ENCODE data around the gene GPER1.
"Not testable (repeated sequence)": the region's sequence is repeated elsewhere in the genome, so short reads cannot be mapped to it uniquely, and the experiment has no call there.

Gene GPER1

DNA sequence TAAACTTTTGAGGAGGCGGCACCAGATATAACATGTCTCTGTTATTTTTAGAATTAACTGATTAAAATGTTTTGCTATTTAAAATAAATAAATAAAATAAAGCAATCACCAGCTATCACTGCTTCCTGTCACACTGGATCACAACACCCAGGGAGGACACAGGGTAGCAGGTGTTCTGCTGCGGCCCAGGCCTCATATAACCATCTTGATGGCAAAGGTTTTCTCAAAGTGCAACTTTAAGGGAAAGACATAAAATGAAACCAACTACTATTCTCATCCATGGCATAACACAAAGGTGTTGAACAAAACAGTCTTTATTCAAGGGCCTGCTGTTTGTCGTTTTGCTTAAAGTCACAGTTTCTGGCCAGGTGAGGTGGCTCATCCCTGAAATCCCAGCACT, 23.2 kb downstream of the GPER1 start:
- Mint-ChIP-seq H3K4me1 (peaks cover 3% of the 10 kb centered on the region), H3K9me3 (no peaks in the 10 kb centered on the region), H3K27ac (no peak overlapping the region), H3K4me3 (no peak overlapping the region), H3K36me3 (peaks cover 12% of the 10 kb centered on the region)
- ATAC-seq, result no peak
- no peak for DNase-seq (ENCODE audit: low spot score in 2 of 2)

DNA sequence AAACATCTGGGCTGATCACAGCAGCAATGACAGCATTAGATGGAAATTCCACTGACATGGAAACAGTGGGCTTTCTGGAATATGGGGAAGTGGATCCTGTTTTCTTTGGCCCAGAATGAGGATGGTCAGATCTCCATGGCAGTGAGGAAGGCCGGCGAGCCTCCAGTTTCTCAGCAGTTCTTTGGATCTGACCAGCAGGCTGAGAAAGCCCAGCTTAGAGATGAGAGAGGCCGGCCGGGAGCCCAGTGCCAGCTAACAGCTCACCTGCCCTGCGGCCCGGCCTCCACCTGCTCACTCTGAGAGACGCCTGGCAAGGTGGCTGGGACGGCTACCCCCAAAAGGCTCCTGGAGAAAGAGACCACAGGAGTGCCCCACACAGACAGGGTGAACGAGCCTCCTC, 24.2 kb downstream of the GPER1 start:
- DNase-seq (ENCODE audit: low spot score in 2 of 2), result no peak
- ATAC-seq, result no peak
- Mint-ChIP-seq H3K36me3 (peaks cover 15% of the 10 kb centered on the region), H3K4me3 (no peak overlapping the region), H3K4me1 (no peaks in the 10 kb centered on the region), H3K27ac (no peak overlapping the region), H3K9me3 (no peaks in the 10 kb centered on the region)

DNA sequence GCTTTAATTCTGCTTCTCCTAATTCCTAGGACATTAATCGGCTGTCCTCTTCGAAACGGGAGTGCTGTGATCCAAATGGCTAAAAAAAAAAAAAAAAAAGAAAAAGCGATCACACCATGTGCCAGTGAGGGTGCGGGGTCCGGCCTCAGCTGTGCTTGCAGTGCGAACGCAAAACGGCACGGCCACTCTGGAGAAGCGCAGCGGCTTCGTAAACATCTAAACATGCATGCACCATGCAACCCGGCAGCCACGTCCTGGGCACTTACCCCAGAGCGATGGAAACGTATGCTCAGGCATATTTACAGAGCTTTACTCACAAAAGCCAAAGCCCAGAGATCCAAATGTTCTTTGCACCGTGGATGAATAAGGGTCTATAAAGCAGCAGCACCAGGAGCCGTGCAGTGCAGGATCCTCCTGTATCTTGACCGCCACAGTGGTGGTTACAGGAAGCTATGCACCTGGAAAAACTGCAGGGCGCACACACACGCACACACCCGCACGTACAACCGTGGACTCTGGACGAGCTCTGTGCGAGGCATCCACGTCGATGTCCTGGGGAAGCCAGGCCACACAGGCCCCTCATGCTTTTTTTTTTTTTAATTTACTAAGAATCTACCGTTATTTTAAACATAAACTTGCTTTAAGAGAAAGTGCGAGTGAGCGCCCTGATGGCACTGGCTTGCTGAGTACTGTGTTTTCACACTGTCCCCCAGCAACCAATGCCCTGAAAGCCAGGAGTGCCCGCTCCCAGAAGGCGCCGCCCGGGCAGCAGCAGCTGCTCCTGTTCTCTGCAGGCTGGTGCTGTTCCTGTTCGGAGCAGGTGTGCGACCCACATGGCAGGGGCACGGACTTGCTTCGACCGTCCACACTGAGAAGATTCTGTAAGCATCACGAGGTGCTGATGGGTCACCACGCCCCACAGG, 25.0 kb downstream of the GPER1 start:
- no peak for ATAC-seq
- peaks cover 22% of the 10 kb centered on the region for H3K36me3 Mint-ChIP-seq
- H3K4me1 Mint-ChIP-seq, result peaks cover 7% of the 10 kb centered on the region
- DNase-seq (ENCODE audit: low spot score in 2 of 2), result no peak
- H3K27ac Mint-ChIP-seq, result no peak overlapping the region
- no peak overlapping the region for H3K4me3 Mint-ChIP-seq
- peaks cover 3% of the 10 kb centered on the region for H3K9me3 Mint-ChIP-seq

DNA sequence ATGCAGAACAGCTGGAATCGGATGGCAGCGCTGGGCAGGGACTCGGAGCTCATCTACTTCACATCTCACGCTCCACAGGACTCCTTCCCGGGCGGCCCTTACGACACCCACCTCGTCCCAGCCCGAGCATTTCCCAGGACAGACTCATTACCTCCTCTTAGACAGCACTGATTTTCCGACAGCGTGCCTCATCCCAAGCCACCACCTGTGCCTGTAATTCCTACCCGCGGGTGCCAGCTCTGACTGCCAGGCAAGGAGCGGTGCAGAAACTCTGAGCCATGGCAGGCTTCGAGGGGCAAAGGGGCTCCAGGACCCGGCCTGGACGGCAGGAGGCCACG, 25.6 kb downstream of the GPER1 start:
- H3K27ac Mint-ChIP-seq, result no peak overlapping the region
- H3K4me3 Mint-ChIP-seq, result no peak overlapping the region
- peaks cover 29% of the 10 kb centered on the region for H3K36me3 Mint-ChIP-seq
- peaks cover 3% of the 10 kb centered on the region for H3K9me3 Mint-ChIP-seq
- DNase-seq (ENCODE audit: low spot score in 2 of 2), result no peak
- ATAC-seq, result no peak
- H3K4me1 Mint-ChIP-seq, result peaks cover 10% of the 10 kb centered on the region

DNA sequence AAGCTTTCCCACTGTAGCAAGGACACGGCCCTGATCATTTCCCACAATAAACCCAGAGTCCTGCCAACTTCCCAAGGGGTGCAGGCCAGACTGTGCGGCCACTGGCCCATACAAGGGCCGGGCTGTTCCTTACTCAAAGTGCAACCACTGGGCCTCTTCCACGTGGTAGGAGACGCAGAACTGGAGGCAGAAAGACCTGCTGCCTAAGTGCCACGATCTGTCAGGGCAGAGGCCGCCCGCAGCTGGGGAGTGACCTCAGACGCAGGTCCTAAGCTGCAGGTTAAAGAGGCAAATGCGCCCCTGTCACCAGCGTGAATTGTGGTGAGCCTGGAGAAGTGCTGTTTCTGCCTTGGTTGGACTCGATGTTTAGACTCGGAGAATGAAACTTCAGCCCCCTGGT, 26.2 kb downstream of the GPER1 start:
- no peak for ATAC-seq
- Mint-ChIP-seq H3K36me3 (peaks cover 29% of the 10 kb centered on the region), H3K9me3 (peaks cover 3% of the 10 kb centered on the region), H3K27ac (no peak overlapping the region), H3K4me1 (peaks cover 10% of the 10 kb centered on the region), H3K4me3 (no peak overlapping the region)
- DNase-seq (ENCODE audit: low spot score in 2 of 2), result no peak

DNA sequence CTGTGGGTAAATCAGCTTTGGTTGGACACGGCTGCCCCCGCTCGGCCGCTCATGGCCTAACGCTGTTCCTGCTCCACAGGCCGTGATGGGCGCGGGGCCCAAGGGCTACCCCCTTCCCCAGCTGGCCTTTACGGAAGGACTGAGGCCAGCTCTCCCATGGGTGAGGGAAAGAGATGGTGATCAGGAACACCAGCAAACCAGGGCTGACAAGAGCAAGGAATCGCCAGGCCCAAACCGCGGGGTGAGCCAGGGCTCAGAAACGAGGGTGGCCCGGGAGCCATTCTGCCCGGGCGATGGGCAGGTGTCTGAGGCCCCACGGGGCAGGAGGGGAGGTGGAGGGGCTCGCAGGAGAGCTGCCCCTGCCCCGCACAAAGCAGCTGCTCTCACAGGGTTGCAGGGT, 26.6 kb downstream of the GPER1 start:
- ATAC-seq (no peak), DNase-seq (ENCODE audit: low spot score in 2 of 2) (no peak)
- Mint-ChIP-seq H3K36me3 (peaks cover 29% of the 10 kb centered on the region), H3K27ac (no peak overlapping the region), H3K4me1 (peaks cover 10% of the 10 kb centered on the region), H3K9me3 (peaks cover 3% of the 10 kb centered on the region), H3K4me3 (no peak overlapping the region)

DNA sequence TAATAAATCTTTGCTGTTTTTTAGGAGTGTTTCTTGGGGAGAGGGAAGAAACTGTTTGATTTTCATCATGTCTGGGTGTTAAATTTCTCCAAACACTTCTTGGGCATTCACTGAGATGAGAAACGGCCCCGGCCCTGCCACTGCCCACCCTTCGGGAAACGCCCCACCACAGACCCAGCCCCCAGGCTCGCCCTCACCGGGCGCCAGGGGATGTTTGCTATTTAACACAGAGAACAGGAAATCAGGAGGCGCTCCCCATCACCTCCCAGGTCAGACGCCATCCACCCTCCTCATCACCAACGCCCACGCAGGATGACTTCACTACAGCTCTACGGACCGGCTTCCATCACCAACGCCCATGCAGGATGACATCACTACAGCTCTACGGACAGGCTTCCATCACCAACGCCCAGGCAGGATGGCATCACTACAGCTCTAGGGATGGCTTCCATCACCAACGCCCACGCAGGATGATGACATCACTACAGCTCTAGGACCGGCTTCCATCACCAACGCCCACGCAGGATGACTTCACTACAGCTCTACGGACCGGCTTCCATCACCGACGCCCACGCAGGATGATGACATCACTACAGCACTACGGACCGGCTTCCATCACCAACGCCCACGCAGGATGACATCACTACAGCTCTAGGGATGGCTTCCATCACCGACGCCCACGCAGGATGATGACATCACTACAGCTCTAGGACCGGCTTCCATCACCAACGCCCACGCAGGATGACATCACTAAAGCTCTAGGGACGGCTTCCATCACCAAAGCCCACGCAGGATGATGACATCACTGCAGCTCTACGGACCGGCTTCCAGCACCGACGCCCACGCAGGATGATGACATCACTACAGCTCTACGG, 27.5 kb downstream of the GPER1 start:
- Mint-ChIP-seq H3K27ac (peak overlapping the region; percentile 90), H3K36me3 (peaks cover 29% of the 10 kb centered on the region), H3K4me1 (peaks cover 10% of the 10 kb centered on the region)
- H3K4me3 Mint-ChIP-seq; H3K9me3 Mint-ChIP-seq; DNase-seq (ENCODE audit: low spot score in 2 of 2); ATAC-seq: not testable (repeated sequence)

DNA sequence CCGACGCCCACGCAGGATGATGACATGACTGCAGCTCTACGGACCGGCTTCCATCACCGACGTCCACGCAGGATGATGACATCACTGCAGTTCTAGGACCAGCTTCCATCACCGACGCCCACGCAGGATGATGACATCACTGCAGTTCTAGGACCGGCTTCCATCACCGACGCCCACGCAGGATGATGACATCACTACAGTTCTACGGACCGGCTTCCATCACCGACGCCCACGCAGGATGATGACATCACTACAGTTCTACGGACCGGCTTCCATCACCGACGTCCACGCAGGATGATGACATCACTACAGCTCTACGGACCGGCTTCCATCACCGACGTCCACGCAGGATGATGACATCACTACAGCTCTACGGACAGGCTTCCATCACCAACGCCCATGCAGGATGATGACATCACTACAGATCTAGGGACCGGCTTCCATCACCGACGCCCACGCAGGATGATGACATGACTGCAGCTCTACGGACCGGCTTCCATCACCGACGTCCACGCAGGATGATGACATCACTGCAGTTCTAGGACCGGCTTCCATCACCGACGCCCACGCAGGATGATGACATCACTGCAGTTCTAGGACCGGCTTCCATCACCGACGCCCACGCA, 28.6 kb downstream of the GPER1 start:
- Mint-ChIP-seq H3K36me3 (peaks cover 29% of the 10 kb centered on the region), H3K4me1 (peaks cover 10% of the 10 kb centered on the region), H3K27ac (peak overlapping the region; percentile 90)
- H3K9me3 Mint-ChIP-seq; H3K4me3 Mint-ChIP-seq; ATAC-seq; DNase-seq (ENCODE audit: low spot score in 2 of 2): not testable (repeated sequence)

DNA sequence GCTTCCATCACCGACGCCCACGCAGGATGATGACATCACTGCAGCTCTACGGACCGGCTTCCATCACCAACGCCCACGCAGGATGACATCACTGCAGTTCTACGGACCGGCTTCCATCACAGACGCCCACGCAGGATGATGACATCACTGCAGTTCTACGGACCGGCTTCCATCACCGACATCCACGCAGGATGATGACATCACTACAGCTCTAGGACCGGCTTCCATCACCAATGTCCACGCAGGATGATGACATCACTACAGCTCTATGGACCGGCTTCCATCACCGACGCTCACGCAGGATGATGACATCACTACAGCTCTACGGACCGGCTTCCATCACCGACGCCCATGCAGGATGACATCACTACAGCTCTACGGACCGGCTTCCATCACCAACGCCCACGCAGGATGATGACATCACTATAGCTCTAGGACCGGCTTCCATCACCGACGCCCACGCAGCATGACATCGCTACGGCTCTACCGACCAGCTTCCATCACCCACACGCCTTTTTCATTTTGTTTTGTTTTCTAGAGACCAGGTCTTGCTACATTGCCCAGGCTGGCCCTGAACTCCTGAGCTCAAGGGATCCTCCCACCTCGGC, 29.5 kb downstream of the GPER1 start:
- H3K9me3 Mint-ChIP-seq, result peaks cover 3% of the 10 kb centered on the region
- H3K27ac Mint-ChIP-seq, result peak overlapping the region; percentile 94

DNA sequence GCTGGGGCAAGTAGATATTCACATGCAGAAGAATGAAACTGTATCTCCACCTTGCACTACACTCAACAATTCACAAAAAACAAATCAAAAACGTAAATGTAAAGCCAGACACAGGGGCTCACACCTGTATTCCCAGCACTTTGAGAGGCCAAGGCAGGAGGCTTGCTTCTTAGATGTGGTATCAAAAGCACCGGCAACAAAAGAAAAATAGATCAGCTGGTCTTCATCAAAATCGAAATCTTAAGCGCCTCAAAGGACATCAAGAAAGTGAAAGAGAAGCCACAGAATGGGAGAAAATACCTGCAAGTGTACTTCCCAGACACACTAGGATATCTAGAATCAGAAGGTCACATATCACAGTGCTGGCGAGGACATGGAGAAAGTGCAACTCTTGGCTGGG, 31.3 kb downstream of the GPER1 start:
- ATAC-seq (no peak), DNase-seq (ENCODE audit: low spot score in 2 of 2) (no peak)
- Mint-ChIP-seq H3K27ac (no peak overlapping the region), H3K4me1 (peaks cover 10% of the 10 kb centered on the region), H3K36me3 (peaks cover 29% of the 10 kb centered on the region), H3K9me3 (peaks cover 3% of the 10 kb centered on the region), H3K4me3 (no peak overlapping the region)

More for the DNA sequence above, 29.5 kb downstream of the GPER1 start:
- ATAC-seq, result no peak
- Mint-ChIP-seq H3K4me1 (peaks cover 10% of the 10 kb centered on the region), H3K4me3 (no peak overlapping the region), H3K36me3 (peaks cover 29% of the 10 kb centered on the region)
- DNase-seq (ENCODE audit: low spot score in 2 of 2), result no peak

DNA sequence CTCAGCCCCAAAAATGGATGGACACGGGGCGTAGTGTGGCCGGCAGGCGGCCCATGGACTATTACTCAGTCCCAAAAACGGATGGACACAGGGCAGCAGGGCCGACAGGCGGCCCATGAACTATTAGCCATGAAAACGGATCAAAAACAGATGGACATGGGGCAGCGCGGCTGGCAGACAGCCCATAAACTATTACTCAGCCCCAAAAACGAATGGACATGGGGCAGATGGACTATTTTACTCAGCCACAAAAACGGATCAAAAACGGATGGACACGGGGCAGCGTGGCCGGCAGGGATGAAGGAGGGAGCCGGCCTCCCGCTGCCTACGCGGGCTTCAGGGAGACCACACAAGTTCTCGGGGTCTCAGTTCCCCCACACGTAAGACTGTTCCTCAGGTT, 32.9 kb downstream of the GPER1 start:
- DNase-seq (ENCODE audit: low spot score in 2 of 2) (no peak), ATAC-seq (no peak)
- Mint-ChIP-seq H3K9me3 (peaks cover 3% of the 10 kb centered on the region), H3K27ac (no peak overlapping the region), H3K36me3 (peaks cover 28% of the 10 kb centered on the region), H3K4me1 (peaks cover 10% of the 10 kb centered on the region), H3K4me3 (no peak overlapping the region)

DNA sequence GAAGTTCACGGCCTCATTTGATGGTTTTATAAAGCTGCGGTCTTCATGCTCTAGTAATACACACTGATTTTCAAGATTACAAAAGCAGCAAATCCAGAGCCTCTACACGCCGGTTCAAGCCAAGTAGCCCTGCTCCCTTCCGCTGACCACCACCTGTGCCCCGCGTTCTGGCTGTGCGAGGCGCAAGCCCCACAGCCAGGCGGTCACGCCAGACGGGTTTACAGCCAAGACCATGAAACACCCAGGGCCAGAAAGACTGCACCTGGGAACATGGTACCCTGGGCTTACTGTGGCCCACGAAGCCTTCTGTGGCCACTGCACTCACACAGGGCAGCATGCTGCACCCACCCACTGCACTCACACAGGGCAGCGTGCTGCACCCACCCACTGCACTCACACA, 33.6 kb downstream of the GPER1 start:
- Mint-ChIP-seq H3K4me3 (no peak overlapping the region), H3K27ac (no peak overlapping the region), H3K36me3 (peaks cover 29% of the 10 kb centered on the region), H3K9me3 (peaks cover 3% of the 10 kb centered on the region), H3K4me1 (peaks cover 10% of the 10 kb centered on the region)
- DNase-seq (ENCODE audit: low spot score in 2 of 2) (no peak), ATAC-seq (no peak)

DNA sequence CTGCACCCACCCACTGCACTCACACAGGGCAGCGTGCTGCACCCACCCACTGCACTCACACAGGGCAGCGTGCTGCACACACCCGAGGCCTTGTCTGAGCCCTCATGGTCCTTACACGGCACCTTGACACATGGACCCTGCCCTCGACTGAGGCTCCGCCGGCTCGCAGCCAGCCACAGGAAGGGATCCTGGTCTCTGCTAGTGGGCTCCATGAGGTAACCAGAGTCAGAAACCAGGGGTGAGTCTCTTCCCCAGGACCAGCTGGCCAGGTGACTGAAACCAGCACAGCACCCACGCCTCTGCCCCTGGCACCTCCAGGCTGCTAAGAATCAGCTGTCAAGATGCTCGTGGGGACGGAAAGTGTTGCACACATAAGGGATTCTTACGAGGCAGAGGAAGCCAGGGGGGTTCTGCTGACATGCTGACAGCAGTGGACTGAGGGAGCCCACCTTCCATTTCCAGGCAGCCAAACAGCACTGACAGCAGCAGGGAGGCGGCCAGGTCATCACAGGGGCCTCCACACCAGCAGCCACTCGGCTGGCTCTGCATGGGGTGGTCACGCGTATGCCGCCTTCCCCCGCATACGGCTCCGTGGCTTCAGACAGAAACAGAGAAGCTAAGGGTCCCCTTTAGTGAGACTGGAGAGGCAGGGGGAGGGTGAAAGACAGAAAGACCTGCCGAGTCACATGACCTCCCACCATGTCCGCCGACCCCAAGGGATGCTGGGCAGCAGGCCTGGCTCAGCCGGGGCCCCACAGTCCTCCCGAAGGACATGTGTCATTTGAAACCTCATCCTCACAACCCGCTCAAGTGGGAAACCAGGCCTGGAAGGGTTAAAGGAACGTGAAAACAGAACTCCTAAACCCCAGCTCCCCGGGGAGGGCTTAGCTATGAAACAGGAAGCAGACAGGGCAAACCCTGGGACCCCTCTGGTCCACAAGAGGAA, 34.2 kb downstream of the GPER1 start:
- DNase-seq (ENCODE audit: low spot score in 2 of 2) (no peak), ATAC-seq (no peak)
- H3K27ac Mint-ChIP-seq, result no peak overlapping the region
- peaks cover 36% of the 10 kb centered on the region for H3K36me3 Mint-ChIP-seq
- peaks cover 3% of the 10 kb centered on the region for H3K9me3 Mint-ChIP-seq
- peaks cover 10% of the 10 kb centered on the region for H3K4me1 Mint-ChIP-seq
- no peak overlapping the region for H3K4me3 Mint-ChIP-seq

DNA sequence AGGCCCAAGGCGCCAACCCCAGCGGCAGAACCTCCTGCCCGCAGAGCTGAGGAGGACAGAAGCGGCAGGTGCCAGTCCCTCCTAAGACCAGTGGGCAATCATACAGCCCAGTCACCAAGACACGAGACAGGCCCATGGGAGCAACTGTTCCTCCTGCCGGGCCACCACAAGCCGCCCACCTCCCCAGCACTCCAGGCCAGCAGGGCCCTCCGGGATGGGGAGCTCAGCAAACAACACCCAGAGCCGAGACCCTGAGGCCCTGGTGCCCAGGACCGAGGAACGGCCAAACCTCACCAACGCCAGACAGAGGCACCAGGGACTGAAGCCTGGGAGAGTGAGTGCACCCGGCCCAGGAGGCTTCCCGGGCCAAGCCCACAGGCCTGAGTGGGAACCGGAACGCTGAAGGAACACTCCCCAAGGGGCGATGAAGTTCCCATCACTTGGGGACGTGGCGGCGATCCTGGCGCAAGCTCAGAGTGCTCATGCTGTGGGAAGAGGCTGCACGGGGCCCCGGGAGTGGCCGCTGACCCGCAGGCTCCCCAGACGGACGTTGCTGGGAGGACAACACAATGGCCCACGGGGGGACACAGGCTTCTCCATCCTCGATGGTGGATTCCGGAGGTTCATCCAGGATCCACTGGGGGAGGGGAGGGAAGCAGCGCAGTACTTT, 35.1 kb downstream of the GPER1 start:
- Mint-ChIP-seq H3K27ac (no peak overlapping the region), H3K9me3 (no peaks in the 10 kb centered on the region), H3K36me3 (peaks cover 29% of the 10 kb centered on the region), H3K4me1 (peaks cover 3% of the 10 kb centered on the region), H3K4me3 (no peak overlapping the region)
- ATAC-seq (no peak), DNase-seq (ENCODE audit: low spot score in 2 of 2) (no peak)
